HG03280 (cell line): ENCODE measurements around the gene RSRC2.
A peak's percentile ranks its signal among the peaks of the same experiment; 100 is the strongest.
"Not testable (repeated sequence)": the region's sequence is repeated elsewhere in the genome, so short reads cannot be mapped to it uniquely, and the experiment has no call there.

ENCODE experiments used
- ATAC-seq: cut with Tn5 transposase; IDR thresholded peaks from one replicate; pipeline ENCODE4 v1.9.1; 2021; ENCODE audit warnings: mild to moderate bottlenecking, moderate library complexity; ENCODE audit not compliant: unreplicated experiment

RSRC2 gene

DNA sequence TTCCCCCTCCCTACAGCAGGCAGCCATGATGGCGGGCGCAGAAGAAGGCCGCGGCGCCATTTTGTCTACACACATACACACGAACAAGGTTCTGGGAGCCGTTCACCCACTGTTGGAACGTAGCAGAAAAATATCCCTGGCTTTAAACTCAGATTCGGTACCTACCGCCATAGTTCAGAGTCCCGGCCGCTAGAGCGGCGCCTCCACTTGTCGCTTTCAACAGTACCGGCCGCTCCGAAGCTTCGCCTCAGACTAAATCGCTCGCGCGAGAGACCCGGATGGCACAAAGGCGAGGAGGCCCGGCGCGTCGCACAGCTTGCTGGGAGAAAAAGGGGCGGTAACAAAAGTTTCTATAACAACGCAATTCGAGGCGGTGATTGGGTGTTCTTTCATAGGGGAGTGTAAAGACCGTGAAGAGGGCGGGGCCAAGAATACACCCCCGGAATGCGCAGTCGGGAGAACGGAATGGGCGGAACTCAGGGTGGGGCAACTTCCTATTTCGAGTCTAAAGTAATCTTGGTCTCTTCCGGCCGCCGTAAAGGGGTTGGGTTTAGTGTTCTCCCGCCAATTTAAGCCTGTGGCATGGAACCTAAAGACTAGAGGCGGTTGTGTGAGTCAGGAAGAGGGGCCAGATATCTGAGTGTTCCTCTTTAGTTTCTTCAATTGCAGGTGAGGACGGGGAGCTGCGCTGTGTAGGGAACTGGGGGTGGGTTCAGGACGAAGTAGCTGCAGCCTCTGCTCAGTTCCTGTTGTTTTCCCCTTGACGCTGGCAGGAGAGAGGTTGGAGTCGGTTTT is at the start of gene RSRC2, which contains the start of gene KNTC1:
Gene RSRC2, minus strand, starts transcription at position 254 of the 795 bp plus-strand sequence. Its CDS starts 83 bp downstream, at position 171.
Gene KNTC1, plus strand, starts transcription at position 567 of the 795 bp plus-strand sequence. CDS start 2,815 bp downstream, outside the sequence.
- peak; percentile 96 for ATAC-seq

DNA sequence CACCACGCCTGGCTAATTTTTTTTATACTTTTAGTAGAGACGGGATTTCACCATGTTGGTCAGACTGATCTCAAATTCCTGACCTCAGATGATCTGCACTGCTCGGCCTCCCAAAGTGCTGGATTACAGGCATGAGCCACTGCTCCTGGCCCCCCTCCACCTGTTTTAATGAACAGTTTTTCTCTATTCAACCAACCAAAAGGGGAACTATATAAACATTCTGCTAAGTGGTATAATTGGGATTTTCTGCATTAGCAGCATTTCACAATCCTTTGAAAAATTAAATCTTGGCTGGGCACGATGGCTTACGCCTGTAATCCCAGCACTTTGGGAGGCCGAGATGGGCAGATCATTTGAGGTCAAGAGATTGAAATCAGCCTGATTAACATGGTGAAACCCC is 45.1 kb upstream of the RSRC2 start:
- no peak for ATAC-seq

- not testable (repeated sequence) for ATAC-seq
These were observed 43.3 kb upstream of the RSRC2 start for GRCh38 chr12:122570006-122570405.

- ATAC-seq, result no peak
These were observed 42.6 kb upstream of the RSRC2 start for GRCh38 chr12:122569288-122569687.

- ATAC-seq, result not testable (repeated sequence)
These were observed 40.1 kb upstream of the RSRC2 start for GRCh38 chr12:122566816-122567215.

DNA sequence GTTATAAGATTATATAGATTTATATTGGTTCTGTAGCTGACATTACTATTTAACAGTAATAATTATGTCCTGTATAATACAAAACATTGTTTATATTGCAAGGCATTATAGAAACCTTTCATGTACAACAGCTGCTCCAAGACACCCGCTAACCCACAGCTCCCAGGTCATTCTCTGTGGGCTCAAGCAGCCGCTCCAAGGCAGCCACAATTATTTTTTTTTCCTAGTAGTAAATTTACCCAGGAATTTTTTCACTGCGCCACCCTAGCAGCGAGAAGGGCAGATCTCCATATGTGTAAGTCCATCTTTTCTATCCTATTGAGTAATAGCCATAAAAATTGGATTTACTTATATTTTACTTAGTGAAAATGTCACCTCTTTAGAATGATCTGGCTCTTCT is 36.6 kb upstream of the RSRC2 start:
- ATAC-seq, result no peak

- ATAC-seq, result no peak
These were observed 33.4 kb upstream of the RSRC2 start for GRCh38 chr12:122560138-122560537.

DNA sequence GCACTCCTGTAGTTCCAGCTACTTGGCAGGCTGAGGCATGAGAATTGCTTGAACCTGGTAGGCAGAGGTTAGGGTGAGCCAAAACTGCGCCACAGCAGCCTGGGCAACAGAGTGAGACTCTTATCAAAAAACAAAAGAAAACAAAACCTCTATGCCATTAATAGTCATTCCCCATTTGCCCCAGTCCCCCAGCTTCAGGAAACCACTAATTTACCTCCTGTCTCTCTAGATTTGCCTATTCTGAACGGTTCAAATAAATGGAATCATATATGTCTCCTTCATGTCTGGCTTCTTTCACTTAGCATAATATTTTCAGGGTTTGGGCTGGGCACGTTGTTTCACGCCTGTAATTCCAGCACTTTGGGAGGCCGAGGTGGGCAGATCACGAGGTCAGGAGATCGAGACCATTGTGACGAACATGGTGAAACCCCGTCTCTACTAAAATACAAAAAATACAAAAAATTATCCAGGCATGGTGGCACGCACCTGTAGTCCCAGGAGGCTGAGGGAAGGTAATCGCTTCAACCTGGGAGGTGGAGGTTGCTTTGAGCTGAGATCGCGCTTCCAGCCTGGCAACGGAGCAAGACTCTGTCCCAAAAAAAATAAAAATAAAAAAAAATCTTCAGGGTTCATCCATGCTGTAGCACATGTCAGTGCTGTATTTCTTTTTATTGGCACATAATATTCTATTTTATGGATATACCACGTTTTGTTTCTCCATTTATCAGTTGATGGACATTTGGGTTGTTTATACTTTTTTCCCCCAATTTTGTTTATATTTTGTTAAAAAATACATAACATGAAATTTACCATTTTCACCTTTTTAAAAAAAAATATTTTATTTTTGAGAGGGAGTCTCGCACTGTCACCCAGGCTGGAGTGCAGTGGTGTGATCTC is 32.3 kb upstream of the RSRC2 start:
- no peak for ATAC-seq

GRCh38 chr12:122547330-122547729 is 20.6 kb upstream of the RSRC2 start:
- no peak for ATAC-seq

GRCh38 chr12:122545855-122546254 is 19.1 kb upstream of the RSRC2 start:
- peak; percentile 62 for ATAC-seq

DNA sequence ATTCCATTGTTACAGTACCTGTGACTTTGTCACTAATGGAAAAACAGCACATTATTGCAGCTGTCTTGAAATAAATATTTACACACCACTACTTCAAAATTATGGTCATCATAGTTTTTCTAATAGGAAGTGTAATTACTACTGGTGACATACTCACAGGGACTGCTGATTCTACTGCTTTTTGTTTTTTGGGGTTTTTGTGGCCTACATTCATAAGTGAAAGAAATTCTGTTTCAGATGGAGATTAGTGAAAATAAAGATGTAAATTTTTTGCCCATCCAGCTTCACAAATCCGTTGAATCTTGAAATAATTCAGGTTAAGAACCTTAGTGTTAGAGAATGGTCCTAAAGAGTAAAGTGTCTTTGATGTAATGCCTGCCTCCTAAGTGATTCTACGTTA is 17.8 kb upstream of the RSRC2 start:
- ATAC-seq, result no peak

- no peak for ATAC-seq
These were observed 11.8 kb upstream of the RSRC2 start for GRCh38 chr12:122538496-122538895.

- ATAC-seq, result no peak
These were observed 10.3 kb upstream of the RSRC2 start for GRCh38 chr12:122537021-122537420.

DNA sequence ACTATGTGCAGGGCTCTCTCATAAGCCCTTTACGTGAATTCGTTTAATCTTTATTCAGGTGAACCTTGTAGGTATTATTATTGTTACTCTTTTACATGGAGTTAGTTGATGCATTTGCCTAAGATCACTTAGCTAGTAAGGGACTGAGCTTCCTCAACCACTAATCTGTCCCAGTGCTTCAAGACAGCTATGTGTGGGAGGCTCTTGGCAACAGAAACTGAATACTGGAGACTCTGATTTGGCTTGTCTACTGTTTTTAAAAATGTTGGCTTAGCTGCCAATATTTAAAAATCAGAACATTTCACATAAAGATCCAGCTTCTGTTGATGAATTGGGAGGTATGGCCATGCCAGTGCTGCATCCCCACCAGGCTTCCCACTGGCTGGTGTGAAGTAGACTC is 7.1 kb upstream of the RSRC2 start:
- ATAC-seq, result no peak

GRCh38 chr12:122528992-122529391 is 2.3 kb upstream of the RSRC2 start:
- no peak for ATAC-seq

DNA sequence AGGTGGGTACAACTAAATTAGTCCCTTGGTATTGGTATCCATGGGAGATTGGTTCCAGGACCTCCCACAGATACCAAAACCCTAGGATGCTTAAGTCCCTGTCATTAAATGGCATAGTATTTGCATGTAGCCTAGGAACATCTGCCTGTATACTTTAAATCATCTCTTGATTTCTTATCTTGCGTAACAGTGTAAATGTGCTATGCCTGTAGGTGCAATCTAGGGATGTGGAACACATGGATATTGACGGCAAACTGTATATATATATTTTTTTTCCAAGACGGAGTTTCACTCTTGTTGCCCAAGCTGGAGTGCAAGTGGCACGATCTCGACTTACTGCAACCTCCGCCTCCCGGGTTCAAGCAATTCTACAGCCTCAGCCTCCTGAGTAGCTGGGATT is 1.8 kb upstream of the RSRC2 start:
- no peak for ATAC-seq

GRCh38 chr12:122527478-122527944 is 775 bp upstream of the RSRC2 start:
- no peak for ATAC-seq

- ATAC-seq, result no peak
These were observed 2.7 kb downstream of the RSRC2 start for GRCh38 chr12:122523846-122524718.

- no peak for ATAC-seq
These were observed 3.5 kb downstream of the RSRC2 start for GRCh38 chr12:122523280-122523679.

- ATAC-seq, result no peak
These were observed 6.1 kb downstream of the RSRC2 start for GRCh38 chr12:122520676-122521075.

DNA sequence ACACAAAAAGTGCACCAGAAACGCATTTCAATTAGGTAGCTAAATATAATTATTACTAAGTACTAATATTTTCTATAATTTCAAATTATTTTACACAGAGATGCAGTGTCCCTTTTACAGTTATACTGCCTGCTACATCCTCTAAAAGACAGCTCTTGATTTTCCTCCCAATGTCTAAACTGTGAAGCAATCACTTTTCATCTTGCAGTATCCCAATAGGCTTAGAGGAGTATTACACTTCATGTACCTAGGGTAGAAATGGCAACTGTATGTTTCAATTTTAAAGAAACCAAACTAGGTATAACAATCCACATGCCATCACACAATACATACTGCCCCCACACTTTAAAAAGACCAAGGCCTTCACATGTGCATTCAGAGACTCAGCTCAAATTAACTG is 7.3 kb downstream of the RSRC2 start:
- ATAC-seq, result no peak
